ENCODE data around the gene OSTF1. TPM values are rescaled to one million over a fixed set of nuclear protein-coding genes. Genes with fewer than 3 reads are reported as not detected.

The OSTF1 gene
- total and polyA plus RNA-seq, 2 donors (not counting 1 experiment from before 2014, with no cell fraction given) = 48.4 to 49.9 TPM

DNA sequence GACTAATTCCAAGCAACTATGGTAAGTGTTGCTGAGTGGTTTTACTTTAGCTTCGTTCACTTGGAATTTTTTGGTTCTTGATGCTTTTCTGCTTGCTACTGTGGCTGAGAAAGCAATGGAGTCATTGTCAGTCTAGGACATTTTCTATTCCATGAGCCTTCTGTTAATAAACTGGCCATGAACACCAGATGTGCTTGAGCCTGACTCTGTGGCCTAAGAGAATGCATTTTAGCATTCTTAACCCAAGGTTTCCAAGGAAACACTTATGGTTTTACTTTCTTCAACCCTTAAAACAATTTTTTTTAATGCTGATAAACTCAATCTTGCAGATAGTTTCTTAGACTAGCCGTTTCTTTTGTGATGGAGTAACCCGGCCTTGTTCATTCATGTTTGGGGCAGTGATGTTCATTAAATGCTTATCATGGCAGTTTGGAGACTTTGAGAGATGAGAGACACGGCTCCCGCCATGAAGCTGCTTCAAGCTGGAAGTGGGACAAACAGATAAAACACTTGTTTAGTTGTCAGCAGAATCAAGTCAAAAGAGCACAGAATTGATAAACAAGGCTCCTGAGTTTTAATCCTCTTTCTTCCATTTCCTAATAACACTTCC lies 42.4 kb downstream of the OSTF1 start:
- Histone ChIP-seq H3K4me3 (replicated peaks in 1 of 4; ENCODE audit: control extremely low read depth in 1 of 4, insufficient read depth in 1 of 4, low read depth in 3 of 4, low read length in 4 of 4) (no peak overlapping the region), H3K79me2 (ENCODE audit: control insufficient read depth, insufficient read depth, low read length) (no peaks in the 10 kb centered on the region), H3K9me3 (ENCODE audit: control insufficient read depth, insufficient read depth, low read depth, low read length) (no peaks in the 10 kb centered on the region), H3K4me1 (ENCODE audit: control insufficient read depth, extremely low read depth, insufficient read depth, low read length) (no peaks in the 10 kb centered on the region), H3K27me3 (ENCODE audit: control insufficient read depth, insufficient read depth, low read length) (no peaks in the 10 kb centered on the region), H3K27ac (ENCODE audit: insufficient read depth, low read length) (peak overlapping the region; percentile 34), H4K20me1 (ENCODE audit: control insufficient read depth, extremely low read depth, insufficient read depth, low read length) (no peaks in the 10 kb centered on the region), H3K4me2 (ENCODE audit: extremely low read depth, insufficient read depth, low read length) (peak overlapping the region; percentile 38), H2AFZ (ENCODE audit: low read length) (no peak overlapping the region), H3K36me3 (ENCODE audit: control insufficient read depth, insufficient read depth, low read length) (no peaks in the 10 kb centered on the region), H3K9ac (ENCODE audit: insufficient read depth, low read length) (no peak overlapping the region)
- no peak for TF ChIP-seq EZH2 (IDR thresholded peaks at IDR 0.05; ENCODE audit: low read length, missing control alignments)
- TF ChIP-seq, protein P1, sequence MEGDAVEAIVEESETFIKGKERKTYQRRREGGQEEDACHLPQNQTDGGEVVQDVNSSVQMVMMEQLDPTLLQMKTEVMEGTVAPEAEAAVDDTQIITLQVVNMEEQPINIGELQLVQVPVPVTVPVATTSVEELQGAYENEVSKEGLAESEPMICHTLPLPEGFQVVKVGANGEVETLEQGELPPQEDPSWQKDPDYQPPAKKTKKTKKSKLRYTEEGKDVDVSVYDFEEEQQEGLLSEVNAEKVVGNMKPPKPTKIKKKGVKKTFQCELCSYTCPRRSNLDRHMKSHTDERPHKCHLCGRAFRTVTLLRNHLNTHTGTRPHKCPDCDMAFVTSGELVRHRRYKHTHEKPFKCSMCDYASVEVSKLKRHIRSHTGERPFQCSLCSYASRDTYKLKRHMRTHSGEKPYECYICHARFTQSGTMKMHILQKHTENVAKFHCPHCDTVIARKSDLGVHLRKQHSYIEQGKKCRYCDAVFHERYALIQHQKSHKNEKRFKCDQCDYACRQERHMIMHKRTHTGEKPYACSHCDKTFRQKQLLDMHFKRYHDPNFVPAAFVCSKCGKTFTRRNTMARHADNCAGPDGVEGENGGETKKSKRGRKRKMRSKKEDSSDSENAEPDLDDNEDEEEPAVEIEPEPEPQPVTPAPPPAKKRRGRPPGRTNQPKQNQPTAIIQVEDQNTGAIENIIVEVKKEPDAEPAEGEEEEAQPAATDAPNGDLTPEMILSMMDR (conservative IDR thresholded peaks at IDR 0.05 in 1 of 2, IDR thresholded peaks at IDR 0.05 in 1 of 2; ENCODE audit: low read depth in 1 of 2, low read length in 2 of 2) = no peak
- peak; percentile 26 to 45 for DNase-seq (ENCODE audit: low read depth in 2 of 2)

DNA sequence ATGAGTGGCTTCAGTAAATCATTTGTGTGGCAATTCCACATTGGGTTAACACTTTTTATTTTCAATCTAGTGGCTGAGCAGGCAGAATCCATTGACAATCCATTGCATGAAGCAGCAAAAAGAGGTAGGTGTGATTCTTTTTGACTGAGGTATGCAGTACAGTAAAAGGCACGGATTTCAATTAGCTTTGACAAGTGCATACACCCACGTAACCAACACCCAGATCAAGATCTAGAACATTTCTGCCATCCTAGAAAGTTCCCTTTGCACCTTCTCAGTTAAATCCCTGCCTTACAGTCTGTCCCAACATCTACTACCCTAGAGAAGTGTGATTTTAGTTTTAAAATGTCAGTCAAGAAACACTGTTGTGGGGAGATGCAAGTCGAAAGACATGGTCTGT lies 43.4 kb downstream of the OSTF1 start:
- no peak overlapping the region for H3K4me2 ChIP-seq (ENCODE audit: extremely low read depth, insufficient read depth, low read length)
- no peaks in the 10 kb centered on the region for H3K36me3 ChIP-seq (ENCODE audit: control insufficient read depth, insufficient read depth, low read length)
- H3K4me3 ChIP-seq (replicated peaks in 1 of 4; ENCODE audit: control extremely low read depth in 1 of 4, insufficient read depth in 1 of 4, low read depth in 3 of 4, low read length in 4 of 4) = no peak overlapping the region
- no peak for DNase-seq (ENCODE audit: low read depth in 2 of 2)
- H4K20me1 ChIP-seq (ENCODE audit: control insufficient read depth, extremely low read depth, insufficient read depth, low read length) = no peaks in the 10 kb centered on the region
- H3K4me1 ChIP-seq (ENCODE audit: control insufficient read depth, extremely low read depth, insufficient read depth, low read length) = no peaks in the 10 kb centered on the region
- H3K27ac ChIP-seq (ENCODE audit: insufficient read depth, low read length) = no peak overlapping the region
- H3K27me3 ChIP-seq (ENCODE audit: control insufficient read depth, insufficient read depth, low read length) = no peaks in the 10 kb centered on the region
- TF ChIP-seq, protein P1 (conservative IDR thresholded peaks at IDR 0.05 in 1 of 2, IDR thresholded peaks at IDR 0.05 in 1 of 2; ENCODE audit: low read depth in 1 of 2, low read length in 2 of 2) = no peak
- no peak for TF ChIP-seq EZH2 (IDR thresholded peaks at IDR 0.05; ENCODE audit: low read length, missing control alignments)
- H2AFZ ChIP-seq (ENCODE audit: low read length) = no peak overlapping the region
- no peak overlapping the region for H3K9ac ChIP-seq (ENCODE audit: insufficient read depth, low read length)
- no peaks in the 10 kb centered on the region for H3K79me2 ChIP-seq (ENCODE audit: control insufficient read depth, insufficient read depth, low read length)
- H3K9me3 ChIP-seq (ENCODE audit: control insufficient read depth, insufficient read depth, low read depth, low read length) = no peaks in the 10 kb centered on the region

DNA sequence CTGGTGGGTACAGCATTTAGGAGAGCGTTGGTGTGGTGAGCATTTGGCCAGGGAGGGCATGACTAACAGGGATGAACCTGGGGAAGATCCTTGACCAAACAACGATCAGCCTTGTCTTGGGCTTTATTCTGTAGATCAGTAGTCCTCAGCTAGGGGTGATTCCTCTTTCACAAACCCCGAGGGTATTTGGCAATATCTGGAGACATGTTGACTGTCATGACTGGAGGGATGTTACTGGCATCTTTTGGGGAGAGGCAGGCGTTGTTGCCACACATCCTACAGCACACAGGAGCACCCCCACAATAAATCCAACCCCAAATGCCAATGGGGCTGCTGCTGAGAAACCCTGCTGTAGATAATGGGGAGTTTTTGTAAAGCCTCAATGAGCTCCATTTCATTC lies 43.9 kb downstream of the OSTF1 start:
- H2AFZ ChIP-seq (ENCODE audit: low read length) = no peak overlapping the region
- TF ChIP-seq, protein P1 (conservative IDR thresholded peaks at IDR 0.05 in 1 of 2, IDR thresholded peaks at IDR 0.05 in 1 of 2; ENCODE audit: low read depth in 1 of 2, low read length in 2 of 2) = no peak
- TF ChIP-seq EZH2 (IDR thresholded peaks at IDR 0.05; ENCODE audit: low read length, missing control alignments) = no peak

More for the DNA sequence above, 43.9 kb downstream of the OSTF1 start:
- Histone ChIP-seq H3K9ac (ENCODE audit: insufficient read depth, low read length) (no peak overlapping the region), H3K9me3 (ENCODE audit: control insufficient read depth, insufficient read depth, low read depth, low read length) (no peaks in the 10 kb centered on the region), H3K27me3 (ENCODE audit: control insufficient read depth, insufficient read depth, low read length) (no peaks in the 10 kb centered on the region), H3K27ac (ENCODE audit: insufficient read depth, low read length) (no peak overlapping the region), H3K4me1 (ENCODE audit: control insufficient read depth, extremely low read depth, insufficient read depth, low read length) (no peaks in the 10 kb centered on the region), H3K4me2 (ENCODE audit: extremely low read depth, insufficient read depth, low read length) (no peak overlapping the region), H3K79me2 (ENCODE audit: control insufficient read depth, insufficient read depth, low read length) (no peaks in the 10 kb centered on the region), H4K20me1 (ENCODE audit: control insufficient read depth, extremely low read depth, insufficient read depth, low read length) (no peaks in the 10 kb centered on the region), H3K4me3 (replicated peaks in 1 of 4; ENCODE audit: control extremely low read depth in 1 of 4, insufficient read depth in 1 of 4, low read depth in 3 of 4, low read length in 4 of 4) (no peak overlapping the region), H3K36me3 (ENCODE audit: control insufficient read depth, insufficient read depth, low read length) (no peaks in the 10 kb centered on the region)
- DNase-seq (ENCODE audit: low read depth in 2 of 2) = no peak
